M059J (cell line): ENCODE results near the gene MYO1E. TPM values are rescaled to one million over a fixed set of nuclear protein-coding genes. Genes with fewer than 3 reads are reported as not detected.
A peak's percentile ranks its signal among the peaks of the same experiment; 100 is the strongest.

Experiments
- DNase-seq: peaks from one replicate; pipeline ENCODE4 v3.0.0-alpha.2; 2012; ENCODE audit warnings: low read depth
- total RNA-seq: library from RNA; depleted of rRNA; stranded (reverse); fragments of >200 nt; shearing (Covaris generic); gene quantifications from 2 replicates; pipeline ENCODE4 v1.2.3, GENCODE V29; 2014

The MYO1E gene
- total RNA-seq, 1 experiment from 2014 or later = 131 TPM

DNA sequence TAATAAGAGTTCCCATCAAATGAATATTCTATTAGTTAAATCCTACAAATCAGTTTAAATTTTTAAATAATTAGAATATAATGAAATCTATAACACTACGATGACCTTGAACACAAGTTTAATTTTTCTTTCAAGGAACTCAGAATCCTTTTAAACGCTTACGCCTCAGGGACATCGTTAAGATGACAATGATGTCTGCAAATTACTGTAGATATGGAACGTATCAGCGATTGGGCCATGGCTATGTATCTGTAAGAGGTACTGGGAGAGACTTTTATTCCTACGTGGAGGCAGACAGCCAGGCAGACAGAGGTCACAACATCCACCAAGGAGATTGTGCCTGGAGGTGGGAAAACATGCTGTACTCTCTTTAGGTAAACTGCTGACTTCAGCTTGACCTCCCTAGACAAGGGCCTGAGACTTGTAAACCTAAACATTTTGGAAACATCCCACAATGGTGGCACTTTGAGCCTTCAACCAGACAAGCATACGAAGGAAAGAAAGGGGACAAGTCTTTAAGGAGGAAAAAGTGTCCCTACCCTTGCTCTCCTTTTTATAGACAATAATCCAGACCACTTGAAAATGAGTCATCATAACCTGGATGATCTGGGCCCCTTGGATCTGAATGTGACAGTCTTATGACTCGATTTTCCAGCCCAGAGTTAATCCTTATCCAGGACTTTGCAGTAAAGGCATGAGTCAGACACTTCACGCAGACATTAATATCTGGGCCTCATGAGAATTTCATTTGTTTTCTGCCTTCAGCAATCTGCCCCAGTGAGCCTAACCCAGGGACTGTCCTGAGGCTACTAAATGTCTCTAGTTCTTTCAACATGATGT is 172.8 kb downstream of the MYO1E start:
- DNase-seq = peak; percentile 93

DNA sequence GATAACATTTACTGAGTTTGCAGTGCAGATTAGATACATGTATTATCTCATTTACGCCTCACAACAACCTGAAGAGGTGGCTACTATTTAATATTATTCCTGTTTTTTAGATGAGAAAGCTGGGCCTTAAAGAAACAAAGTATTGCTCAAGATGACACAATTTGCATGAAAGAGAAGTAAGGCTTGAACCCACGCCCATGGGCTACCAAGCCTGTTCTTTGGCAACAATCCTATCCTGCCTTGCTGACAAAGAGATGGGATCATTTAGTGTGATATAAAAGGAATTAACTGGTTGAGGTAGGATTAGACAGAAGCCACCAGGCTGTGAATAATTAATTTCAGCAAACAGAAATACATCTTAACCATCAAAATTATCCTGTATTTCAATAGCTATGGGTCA is 175.2 kb downstream of the MYO1E start:
- no peak for DNase-seq

DNA sequence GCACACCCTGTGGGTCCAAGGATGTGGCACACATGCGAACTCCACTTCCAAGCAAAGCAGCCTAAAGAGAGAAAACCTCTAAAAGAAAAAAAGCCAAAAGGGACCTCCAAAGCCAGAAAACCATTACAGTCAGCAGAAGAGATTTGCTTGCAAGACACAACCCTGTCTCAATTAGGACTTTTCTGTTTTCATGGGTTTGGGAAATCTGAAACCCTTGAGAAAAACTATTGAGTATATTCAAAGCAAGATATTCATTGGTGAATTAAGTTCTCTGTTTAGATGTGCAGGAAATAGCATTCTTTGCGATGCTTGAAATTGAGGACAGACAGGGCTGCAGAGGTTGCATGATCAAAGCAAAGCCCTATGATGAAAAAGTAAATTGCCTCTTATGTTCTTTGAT is 176.3 kb downstream of the MYO1E start:
- DNase-seq = no peak

DNA sequence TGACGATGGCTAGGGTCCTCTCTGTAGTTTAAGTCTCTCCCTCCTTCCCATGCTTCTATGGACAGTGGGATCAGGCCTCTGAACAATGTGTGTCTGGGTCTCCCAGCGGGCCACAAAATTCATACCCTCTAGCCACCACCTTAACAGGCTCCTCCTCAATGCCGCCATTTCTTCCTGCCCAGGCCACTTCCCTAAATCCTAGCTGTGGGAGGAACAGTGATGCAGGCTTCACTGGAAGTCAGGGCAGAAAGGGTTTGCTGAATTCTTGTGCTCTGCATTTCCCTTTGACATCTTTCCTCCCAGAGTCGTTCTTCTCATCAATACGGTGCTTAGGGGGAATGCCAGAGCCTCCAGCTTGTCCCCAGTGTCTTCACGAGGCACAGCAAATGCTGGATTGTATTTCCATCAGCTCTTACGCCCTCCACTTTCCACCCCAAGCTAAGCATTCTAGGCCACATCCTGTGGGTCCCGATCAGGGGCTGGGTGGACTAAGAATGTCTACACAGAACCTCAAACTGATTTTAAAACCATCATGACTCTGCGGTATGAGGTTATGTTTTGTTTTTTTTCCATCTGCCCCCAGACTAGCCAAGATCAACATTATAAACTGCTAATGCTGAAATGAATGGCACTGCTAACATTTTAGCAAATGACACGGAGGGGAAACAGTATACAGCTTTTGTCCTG is 177.9 kb downstream of the MYO1E start:
- DNase-seq = no peak

DNA sequence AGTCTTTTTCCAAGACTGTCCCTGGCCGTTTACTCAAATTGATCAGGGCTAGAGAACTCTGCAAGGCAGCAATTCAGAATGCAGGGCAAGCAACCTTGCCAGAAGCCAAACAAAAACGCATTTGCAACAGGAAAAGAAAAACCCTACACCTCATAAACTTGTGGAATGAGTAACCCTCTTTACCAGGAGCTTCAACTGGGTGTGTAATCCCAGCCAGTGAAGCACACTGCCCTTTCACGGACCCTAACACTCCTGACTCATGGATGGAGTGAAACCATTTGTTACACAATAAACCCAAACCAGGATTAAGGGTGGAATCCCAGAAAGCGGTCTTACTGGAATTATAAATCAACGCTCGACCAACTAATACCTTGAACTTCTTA is 180.8 kb downstream of the MYO1E start:
- peak; percentile 96 for DNase-seq

DNA sequence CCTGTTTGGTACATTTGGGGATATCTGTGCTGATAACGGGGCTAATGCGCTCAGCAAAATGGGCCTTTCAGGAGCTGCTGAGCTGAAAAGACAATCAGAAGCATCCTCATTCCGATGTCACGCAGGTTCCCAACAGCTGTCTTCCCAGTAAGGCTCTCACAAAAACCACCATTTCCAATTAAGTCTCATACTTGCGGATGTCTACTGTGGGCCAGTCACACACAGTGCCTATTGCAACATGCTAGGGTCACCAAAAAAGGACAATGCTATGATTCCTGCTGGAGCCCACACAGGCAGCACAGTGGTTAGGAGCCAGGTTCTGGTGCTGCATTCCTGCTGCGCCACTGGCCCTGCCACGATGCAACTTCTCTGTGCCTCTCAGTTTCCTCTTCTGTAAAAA is 182.4 kb downstream of the MYO1E start:
- no peak for DNase-seq

DNA sequence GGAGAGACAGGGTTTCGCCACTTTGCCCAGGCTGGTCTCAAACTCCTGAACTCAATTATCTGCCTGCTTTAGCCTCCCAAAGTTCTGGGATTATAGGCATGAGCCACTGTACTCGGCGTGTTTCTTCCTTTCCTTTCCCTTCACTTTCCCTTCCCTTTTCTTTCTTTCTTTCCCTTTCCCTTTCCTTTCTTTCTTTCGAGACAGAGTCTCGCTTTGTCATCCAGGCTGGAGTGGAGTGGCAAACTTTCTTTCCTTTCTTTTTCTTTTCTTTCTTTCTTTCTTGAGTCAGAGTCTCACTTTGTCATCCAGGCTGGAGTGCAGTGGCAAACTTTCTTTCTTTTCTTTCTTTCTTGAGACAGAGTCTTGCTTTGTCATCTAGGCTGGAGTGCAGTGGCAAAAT is 183.4 kb downstream of the MYO1E start:
- no peak for DNase-seq

DNA sequence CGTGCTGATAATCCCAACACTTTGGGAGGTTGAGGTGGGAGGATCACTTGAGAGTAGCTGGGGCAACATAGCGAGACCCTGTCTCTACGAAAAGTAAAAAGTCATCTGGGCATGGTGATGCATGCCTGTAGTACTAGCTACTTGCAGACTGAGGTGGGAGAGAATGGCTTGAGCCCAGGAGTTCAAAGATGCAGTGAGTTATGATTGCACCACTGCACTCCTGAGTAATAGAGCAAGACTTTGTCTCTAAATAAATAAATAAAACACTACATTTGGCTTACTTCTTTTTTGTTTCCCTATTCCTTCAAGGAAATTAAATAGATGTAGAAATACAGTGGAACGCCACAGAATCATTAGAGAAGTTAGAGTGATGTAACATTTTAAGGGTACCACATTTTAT is 186.2 kb downstream of the MYO1E start:
- DNase-seq = no peak

DNA sequence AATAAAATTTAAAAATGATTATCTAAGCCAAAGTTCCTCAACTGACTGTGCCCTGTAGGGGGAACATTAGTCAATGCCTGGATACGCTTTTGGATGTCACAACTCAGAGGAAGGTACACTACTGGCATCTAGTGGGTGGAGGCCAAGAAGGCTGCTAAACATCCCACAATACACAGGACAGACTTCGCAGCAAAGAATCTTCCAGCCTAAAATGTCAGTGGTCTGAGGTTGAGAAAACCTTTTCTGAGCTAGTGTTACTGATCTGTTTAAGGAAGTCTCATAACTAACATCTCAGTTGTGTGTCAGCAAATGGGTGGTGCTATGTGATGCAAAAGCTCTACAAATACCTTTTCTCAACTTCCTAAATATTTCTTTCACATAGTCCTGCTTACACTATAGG is 186.9 kb downstream of the MYO1E start:
- no peak for DNase-seq

DNA sequence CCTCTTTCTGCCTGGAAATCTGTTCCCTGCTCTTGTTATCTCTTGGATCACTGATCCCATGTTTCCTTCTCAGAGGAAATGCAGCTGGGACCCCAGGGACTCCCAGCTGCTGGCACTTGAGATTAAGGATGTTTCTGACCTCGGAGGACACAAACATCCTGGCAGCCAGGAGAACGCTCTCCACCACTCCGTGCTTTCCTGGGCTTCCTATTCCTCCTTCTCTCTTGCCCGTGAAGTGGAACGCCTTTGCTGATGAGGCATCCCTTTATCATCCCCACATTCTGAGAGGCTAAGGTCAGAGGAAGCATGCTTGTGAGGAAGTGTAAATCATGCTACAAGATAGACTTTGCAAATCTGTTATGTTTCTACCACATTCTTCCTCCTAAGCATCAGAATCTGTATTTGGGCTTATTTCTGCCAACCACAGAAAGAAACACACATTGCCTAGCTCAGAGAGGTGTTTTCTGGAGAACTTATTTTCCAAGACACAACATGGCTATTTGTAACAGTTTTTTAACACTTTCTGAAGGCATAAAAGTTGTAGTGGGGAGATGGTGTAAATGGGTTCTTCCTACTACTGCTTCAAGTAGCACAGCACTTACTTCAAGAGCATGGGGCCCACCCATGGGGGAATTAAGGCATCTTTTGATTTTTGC is 191.6 kb downstream of the MYO1E start:
- no peak for DNase-seq

DNA sequence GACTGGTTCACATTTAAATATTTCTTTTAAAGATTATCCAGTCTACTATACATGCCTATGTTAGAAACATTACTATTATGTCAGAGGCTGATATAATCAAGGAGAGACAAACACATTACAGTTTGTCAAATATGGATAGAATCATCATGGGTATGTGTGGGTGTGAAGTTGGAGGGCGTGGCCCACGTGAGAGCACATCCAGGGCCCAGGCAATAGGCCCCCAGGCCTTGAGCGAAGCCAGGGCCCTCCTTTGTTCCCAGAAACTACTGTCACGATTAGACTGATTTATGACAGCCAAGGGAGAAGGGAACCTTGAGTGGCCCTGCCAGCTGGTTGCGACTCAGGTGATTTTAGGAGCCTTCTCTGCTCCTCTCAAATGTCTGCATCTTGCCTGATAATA is 193.0 kb downstream of the MYO1E start:
- no peak for DNase-seq

DNA sequence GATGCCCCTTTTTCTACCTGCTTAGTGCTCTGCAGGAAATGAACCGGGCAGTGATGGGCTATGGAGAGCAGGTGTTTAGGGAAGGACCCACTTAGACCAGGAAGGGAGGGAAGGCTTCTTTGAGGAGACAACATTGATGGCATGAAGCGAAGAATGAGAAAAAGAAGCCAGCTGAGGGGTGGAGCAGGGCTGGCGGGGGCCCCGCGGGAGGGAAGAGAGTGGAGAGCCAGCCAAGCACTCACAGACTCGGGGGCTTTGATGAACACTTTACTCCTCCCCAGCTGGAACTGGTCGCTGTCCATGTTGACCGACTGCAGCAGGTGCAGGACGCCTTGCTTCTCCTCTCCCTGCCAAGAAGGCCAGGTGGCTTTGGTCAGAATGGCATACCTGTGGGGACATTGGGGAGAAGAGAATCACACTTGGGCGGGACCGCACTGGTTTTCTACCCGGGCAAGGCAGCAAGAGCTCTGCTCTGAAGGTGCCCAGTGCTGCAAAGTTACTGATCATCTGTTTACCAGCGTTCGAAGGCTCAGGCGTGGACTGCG is 194.4 kb downstream of the MYO1E start:
- DNase-seq = no peak

DNA sequence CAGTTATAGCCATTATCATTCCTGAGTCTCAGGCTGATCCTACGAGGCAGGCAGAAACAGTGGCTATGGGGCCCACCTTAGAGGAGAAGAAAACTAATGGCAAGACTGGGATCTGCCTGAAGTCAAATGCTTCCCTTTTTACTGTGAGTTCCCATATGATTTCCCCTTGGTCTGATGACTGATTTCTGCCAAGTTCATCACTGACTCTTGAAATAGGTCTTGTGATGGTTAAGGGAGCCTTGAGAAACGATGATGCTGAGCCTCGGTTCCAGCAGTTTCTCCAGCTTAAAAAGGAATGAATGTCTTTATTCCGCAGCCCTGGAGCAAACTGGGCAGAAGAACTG is 195.4 kb downstream of the MYO1E start:
- DNase-seq = no peak

DNA sequence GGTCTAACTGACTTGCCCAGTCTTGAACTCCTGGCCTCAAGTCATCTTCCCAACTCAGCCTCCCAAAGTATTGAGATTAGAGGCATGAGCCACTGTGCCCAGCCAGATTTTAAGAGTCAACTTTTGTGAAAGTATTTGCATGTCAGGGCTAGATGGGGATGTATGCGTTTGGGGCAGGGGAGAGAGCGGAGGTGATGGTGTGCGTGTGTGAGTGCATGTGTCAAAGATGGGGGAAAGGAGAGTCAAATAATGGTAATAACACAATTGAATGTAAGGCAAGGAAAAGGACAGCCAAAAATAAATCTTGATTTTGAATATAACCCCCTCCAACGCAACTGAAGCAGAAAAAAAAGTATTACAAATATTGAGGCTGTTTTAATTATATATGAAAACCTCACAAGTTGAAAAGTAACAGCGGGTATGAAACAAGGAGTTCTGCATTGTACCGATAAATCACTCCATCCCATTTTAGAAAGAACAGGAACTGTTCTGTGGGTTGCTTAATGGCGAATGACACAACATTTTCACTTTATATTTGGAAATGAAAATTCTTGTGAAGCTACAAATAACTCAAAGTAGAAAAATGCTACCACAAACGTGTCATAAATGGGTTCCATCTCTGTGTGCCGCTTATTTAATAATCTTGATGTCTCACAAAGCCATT is 195.9 kb downstream of the MYO1E start:
- no peak for DNase-seq

DNA sequence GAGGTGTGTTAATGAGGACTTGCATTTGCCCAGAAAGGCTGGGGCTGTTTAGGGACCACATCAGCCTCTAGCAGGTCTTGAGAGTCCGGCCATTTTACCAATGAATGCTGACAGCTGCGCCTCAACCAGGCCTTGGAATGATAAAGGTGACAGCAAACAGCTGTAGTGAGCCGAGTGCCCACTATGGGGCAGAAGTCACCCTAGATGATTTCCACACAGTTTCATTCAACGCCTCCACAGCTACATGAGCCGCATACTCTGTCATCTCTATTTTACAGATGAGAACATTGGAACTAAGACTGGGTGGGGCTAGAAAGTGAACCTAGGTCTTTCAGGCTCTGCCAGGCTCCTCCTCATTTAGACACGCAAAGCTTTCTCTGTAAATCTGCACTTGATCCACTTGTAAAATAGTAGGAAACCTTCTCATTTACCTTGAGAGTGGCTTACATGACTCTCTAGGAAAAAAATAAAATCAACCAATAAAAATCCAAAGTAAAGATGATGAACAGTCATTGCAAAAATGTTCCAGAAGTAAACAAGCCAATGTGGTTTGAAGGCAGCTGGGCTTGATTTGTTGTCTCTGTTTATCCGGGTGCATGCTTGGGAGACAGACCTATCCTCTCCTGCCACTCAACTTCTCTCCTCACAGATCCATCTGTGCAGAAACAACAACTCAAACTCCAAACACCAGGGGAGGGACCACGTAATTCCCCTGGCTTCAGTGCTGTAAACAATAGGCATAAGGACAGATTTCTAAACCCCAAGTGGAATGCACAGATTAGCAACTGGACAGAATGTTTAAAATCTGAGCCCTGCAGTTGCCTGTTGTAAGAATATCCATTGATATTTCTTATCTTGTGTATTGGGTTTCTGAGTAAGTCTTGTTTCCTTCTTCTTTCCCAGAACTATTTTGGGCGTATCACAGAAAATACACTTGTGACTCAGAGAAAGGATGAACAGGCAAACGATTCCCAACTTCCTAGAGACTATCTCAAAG is 197.5 kb downstream of the MYO1E start:
- peak; percentile 62 for DNase-seq

DNA sequence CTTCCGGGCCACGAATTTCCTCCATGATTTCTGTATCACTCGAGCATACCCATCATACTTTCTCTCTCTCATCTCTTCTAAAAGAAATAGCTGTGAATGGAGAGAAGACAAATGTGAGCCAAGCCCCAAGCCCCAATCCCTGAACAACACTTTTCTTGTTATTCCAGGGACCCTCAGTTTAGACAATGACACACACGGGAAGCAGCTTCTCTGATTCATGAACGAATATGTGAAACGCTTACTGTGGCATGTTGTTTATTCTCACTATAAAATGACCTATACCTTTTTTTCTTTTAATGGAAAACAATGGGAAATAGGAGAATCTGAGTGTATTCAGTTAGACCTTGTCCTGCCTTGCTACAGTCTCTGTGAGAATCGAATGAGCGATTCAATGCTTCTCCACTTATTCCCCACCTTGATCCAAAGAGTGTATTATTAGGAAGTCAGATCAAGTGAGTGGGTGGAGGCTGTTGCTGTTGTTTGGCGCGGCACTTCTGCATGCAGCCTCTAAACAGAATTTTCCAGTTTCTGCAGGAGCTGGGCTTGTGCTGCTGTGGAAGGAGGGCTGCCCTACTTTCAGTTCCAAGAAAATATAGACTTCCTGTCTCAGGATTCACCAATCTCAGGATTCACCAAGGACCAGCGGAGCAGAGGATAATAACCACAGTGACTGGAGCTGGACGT is 198.4 kb downstream of the MYO1E start:
- no peak for DNase-seq

DNA sequence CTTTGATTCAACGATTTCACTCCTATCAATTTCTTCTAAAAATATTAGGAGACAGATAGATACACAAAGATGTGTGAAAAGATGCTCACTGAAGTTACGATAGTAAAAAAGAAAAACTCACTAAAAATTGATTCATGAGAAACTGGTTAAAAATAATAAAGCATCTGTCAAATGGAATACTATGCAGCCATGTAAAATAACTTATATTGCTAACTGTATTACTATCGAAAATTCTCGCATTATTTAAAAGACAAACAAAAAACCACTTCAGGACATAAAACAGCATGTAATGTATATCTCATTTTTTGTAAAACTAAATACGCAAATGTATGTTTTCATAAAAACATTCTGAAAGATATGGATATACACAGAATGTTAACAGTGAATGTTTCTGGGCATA is 199.5 kb downstream of the MYO1E start:
- no peak for DNase-seq

DNA sequence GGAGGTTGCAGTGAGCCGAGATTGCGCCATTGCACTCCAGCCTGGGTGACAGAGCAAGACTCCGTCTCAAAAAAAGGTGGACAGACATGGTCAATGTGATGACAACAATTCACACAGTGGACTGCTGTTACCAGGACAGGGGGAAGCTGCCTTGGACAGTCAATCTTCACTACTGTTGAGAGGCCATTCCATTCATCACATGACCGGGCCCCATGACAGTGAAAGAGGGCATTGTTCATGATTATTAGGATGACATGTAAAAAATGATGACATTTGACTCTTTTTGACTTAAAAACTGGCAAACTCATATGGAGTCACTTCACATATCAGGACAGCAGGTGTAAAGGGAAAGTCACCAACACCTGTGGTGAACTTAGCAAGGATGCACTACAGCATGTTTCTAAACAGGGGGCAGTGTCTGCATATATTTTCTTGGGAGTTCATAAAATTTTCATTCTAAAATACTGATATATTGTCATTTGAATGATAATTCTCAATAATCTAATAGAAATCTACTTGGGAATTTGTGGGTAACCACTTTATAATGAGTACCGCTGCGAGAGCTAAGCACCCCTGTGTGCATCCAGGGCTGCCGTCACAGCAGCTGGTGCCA is 200.3 kb downstream of the MYO1E start:
- DNase-seq = no peak

DNA sequence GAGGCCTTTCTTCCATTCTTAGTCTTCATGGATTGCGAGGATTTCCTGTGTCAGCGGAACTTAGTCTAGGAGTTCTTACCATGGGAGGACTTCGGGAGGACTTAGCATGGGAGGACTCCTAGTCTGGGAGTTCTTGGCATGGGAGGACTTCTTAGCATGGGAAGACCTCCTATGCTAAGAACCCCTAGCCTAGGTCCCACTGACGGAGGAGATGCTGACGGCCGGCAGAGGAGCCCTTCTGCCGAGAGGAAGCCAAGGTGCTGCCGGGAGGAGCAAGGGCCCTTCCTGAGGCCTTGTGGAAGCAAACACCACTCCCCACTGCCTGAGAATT is 201.6 kb downstream of the MYO1E start:
- DNase-seq = no peak
